ENCODE data around the gene ABCF3.

DNA sequence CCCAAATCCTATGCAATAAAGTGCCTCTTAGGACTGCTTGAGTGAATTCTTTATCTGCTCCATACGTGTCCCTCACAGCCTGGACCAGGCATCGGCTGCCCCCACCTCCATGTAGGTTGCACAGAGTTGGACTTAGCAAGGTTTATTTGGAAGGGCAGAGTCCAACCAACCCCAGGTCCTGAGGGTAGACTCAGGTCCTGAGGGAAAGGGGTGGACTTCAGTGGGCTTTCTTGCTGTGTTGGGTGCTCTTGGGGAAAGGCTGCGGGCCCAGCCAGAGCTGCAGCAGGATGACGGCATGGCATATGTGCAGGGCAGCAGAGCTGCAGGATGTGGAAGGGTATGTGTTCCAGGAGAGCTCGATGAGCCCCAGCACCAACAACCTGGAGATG, 56.3 kb downstream of the ABCF3 start:
- TF ChIP-seq POLR2AphosphoS5 (IDR thresholded peaks at IDR 0.05; ENCODE audit: borderline replicate concordance, low read depth, low read length) = no peak
- no peak for TF ChIP-seq EZH2 (IDR thresholded peaks at IDR 0.05)
- TF ChIP-seq FOXP2 (optimal IDR thresholded peaks at IDR 0.05; ENCODE audit: control extremely low read depth, extremely low read length, insufficient read depth) = no peak

Data from SK-N-MC (cell line).